Activated CD4-positive, alpha-beta T cell treated with anti-CD3 and anti-CD28 coated beads for 36 hours (primary cell): ENCODE results near the gene ARHGEF16. TPM values are rescaled to one million over a fixed set of nuclear protein-coding genes. Genes with fewer than 3 reads are reported as not detected.
A peak's percentile ranks its signal among the peaks of the same experiment; 100 is the strongest.

Source experiments
- ATAC-seq: fragments of 200-7000 bp; cut with Tn5 transposase; one replicate; pipeline ENCODE4 v1.10.0; 2021; ENCODE audit warnings: mild to moderate bottlenecking, moderate library complexity
- CTCF ChIA-PET: fragments of 350-600 bp; sonication (Branson Sonifier 250); formaldehyde crosslinking; loops from one replicate; lab custom pipeline; 2021; ENCODE audit warnings: antibody characterized with exemption; lab: Charles Lee
- POLR2A ChIA-PET: fragments of 350-600 bp; sonication (Branson Sonifier 250); formaldehyde crosslinking; loops from one replicate; lab custom pipeline; 2021; ENCODE audit warnings: antibody characterized with exemption, inconsistent platforms; lab: Charles Lee
- DNase-seq: peaks from one replicate; pipeline ENCODE4 v3.0.0-alpha.2; 2020
- H3K27ac Mint-ChIP-seq: one replicate; pipeline ENCODE4 v1.8.0; 2021; ENCODE audit warnings: mixed read lengths
- H3K27me3 Mint-ChIP-seq: one replicate; pipeline ENCODE4 v1.8.0; 2021; ENCODE audit warnings: mixed read lengths
- H3K36me3 Mint-ChIP-seq: one replicate; pipeline ENCODE4 v1.8.0; 2021; ENCODE audit warnings: low read depth, mixed read lengths
- H3K4me1 Mint-ChIP-seq: one replicate; pipeline ENCODE4 v1.8.0; 2021; ENCODE audit warnings: mixed read lengths
- H3K4me3 Mint-ChIP-seq: one replicate; pipeline ENCODE4 v1.8.0; 2021; ENCODE audit warnings: mild to moderate bottlenecking, moderate library complexity, mixed read lengths
- H3K9me3 Mint-ChIP-seq: one replicate; pipeline ENCODE4 v1.8.0; 2021; ENCODE audit warnings: low read depth, mixed read lengths
- intact Hi-C, 2 experiments: fragments of 100-400 bp; cut with DNase I in 1 of 2; cut with micrococcal nuclease in 1 of 2; formaldehyde crosslinking; loops; one replicate each; pipeline versions ENCODE4 v1.14.2 to v1.15.1; 2022 to 2024; cut with DNase I, micrococcal nuclease
- total RNA-seq, 2 experiments: library from RNA; stranded (reverse); gene quantifications; one replicate each; pipeline ENCODE4 v1.2.3, GENCODE V29; 2021

The ARHGEF16 gene
- total RNA-seq, 2 experiments from 2014 or later, result not detected

DNA sequence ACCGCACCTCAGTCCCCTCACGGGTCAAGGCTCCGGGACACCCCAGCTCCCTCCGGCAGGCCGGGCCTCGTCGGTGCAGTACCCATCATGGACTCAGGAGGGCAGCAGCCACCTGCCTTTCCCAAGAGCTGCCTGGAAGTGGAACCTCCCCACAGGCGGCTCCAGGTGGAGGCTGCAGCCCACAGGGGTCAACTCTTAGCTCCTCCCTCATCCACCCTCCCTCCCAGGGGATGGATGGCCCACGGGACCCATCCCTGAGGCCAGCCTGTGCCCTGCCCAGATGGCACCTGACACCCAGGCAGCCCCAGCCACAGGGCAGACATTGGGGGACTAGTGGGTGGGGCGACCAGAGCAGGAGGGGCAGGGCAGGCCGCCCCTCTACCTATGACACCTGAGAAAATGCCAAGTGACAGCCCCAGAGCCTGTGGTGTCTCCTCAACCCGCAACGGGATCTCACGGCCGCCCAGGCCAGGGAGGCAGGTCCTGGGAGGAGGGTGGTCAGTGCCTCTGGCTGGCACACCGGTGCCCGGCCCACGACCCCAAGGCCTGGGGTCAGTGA lies 1.2 kb upstream of the ARHGEF16 start:
- H3K36me3 Mint-ChIP-seq, result no peaks in the 10 kb centered on the region
- no peak overlapping the region for H3K4me3 Mint-ChIP-seq
- intact Hi-C loops, result loop anchor here (1.0 to 2.0 kb wide), 5 partner anchors 30 to 271 kb away; no protein-coding TSS in a partner anchor
- peaks cover 2% of the 10 kb centered on the region for H3K27me3 Mint-ChIP-seq
- H3K27ac Mint-ChIP-seq, result no peak overlapping the region
- CTCF ChIA-PET, result interaction anchor here (0.6 to 3.7 kb wide), 19 partner anchors 9 to 1038 kb away, joined by 3 to 32 read pairs (median 4); no protein-coding TSS in a partner anchor
- no peaks in the 10 kb centered on the region for H3K9me3 Mint-ChIP-seq
- peak; percentile 87 for DNase-seq
- H3K4me1 Mint-ChIP-seq, result peaks cover 3% of the 10 kb centered on the region
- peak; percentile 89 for ATAC-seq
- POLR2A ChIA-PET, result no interaction called here

DNA sequence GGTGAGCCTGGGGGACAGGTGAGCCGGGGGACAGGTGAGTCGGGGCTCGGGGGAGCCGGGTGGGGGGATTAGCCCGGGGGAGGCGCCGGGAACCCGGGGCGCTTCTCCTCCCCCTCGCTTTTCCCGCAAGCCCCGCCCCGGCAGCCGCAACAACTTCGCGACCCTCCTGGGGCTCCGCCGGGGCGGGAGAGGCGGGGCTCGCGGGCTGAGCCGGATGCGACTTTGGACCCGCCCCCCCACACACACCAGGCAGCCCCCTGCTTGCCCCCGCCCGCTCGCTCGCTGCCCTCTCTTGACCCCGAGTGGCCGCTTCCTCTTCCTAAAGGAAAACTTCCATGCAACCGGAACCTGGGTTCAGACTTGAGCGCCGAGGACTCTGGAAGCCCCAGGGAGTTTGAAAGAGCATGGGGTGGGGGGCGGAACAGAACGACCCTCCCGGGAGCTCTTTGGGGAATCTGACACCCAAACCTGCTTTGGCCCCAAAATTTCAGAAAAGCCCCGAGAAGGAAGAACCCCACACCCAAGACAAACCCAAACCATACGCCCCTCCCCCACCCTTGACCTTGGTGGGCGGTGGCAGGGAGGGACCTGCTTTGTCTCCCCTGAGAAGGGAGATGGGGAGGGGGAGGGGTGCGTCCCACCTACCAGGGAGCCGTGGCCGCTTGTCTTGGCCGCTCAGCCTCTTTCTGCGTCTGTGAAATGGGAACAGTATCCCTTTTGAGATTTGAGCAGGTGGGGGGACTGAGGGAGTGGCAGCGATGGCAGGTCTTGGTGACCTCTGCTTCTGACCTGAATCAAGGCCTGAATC lies 550 bp downstream of the ARHGEF16 start:
- POLR2A ChIA-PET, result no interaction called here
- peak overlapping the region; percentile 12 for H3K4me3 Mint-ChIP-seq
- CTCF ChIA-PET, result interaction anchor here (0.6 to 3.7 kb wide), 2 partner anchors 165 to 1075 kb away, joined by 4 to 32 read pairs; no protein-coding TSS in a partner anchor
- no peaks in the 10 kb centered on the region for H3K9me3 Mint-ChIP-seq
- no peak for DNase-seq
- peaks cover 2% of the 10 kb centered on the region for H3K27me3 Mint-ChIP-seq
- peaks cover 3% of the 10 kb centered on the region for H3K4me1 Mint-ChIP-seq
- no peaks in the 10 kb centered on the region for H3K36me3 Mint-ChIP-seq
- no peak for ATAC-seq
- intact Hi-C loops, result no loop called here
- H3K27ac Mint-ChIP-seq, result no peak overlapping the region

GRCh38 chr1:3455670-3456448 lies 1.4 kb downstream of the ARHGEF16 start:
- ChIA-PET POLR2A (no interaction called here), CTCF (interaction anchor here (3.7 kb wide), 1 partner anchor 164 kb away, joined by 32 read pairs; no protein-coding TSS in a partner anchor)
- DNase-seq, result no peak
- intact Hi-C loops, result no loop called here
- no peak for ATAC-seq
- Mint-ChIP-seq H3K27me3 (no peaks in the 10 kb centered on the region), H3K4me3 (peak overlapping the region; percentile 12), H3K4me1 (peaks cover 3% of the 10 kb centered on the region), H3K27ac (no peak overlapping the region), H3K9me3 (no peaks in the 10 kb centered on the region), H3K36me3 (no peaks in the 10 kb centered on the region)

GRCh38 chr1:3456449-3456963 lies 2.0 kb downstream of the ARHGEF16 start:
- Mint-ChIP-seq H3K27ac (no peak overlapping the region), H3K36me3 (no peaks in the 10 kb centered on the region), H3K4me3 (no peak overlapping the region), H3K27me3 (no peaks in the 10 kb centered on the region), H3K9me3 (no peaks in the 10 kb centered on the region), H3K4me1 (peaks cover 3% of the 10 kb centered on the region)
- ATAC-seq, result no peak
- ChIA-PET POLR2A (no interaction called here), CTCF (no interaction called here)
- intact Hi-C loops, result no loop called here
- DNase-seq, result no peak

DNA sequence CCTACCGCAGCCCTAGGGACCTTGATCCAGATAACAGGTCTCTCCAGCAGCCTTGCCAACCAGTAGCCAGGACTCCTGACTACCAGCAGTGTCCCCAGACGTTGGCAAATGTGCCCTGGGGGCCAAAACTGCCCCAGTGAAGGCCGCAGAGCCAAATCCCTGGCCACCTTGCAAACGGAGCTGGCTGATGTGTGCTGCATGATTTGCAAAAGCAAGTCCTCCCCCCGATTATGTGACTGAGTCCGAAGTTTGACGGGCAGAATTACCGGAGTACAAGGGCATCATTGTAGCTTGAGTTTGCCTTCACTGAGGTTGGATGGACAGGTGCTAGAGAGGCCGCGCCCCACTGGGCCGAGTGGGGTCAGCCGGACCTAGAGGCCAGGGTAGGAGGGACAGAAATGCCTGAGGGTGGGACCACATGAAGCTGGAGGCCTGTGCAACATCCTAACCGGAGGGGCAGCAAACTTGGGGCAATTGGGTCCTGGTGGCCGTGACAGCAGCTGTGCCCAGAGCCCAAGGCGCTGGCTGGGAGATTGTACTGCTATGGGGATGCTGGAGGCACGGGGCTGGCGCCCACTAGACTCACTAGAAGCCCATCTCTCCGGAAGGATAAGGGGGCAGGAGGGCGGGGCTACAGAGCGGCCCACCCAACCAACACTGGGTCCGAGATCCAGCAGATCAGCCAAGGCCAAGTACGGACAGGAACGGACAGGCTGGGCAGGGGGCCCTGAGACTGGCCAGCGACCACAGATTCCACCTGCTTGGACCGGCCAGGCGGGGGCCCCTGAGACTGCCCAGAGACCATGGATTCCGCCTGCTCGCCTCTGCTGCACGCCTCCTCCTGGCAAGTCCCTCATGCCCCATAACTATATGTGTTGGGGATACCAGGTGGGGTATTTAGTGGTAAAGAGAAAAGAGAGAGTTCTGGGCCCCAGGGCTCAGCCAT lies 2.8 kb downstream of the ARHGEF16 start:
- no peak for ATAC-seq
- Mint-ChIP-seq H3K9me3 (no peaks in the 10 kb centered on the region), H3K4me1 (peaks cover 3% of the 10 kb centered on the region), H3K36me3 (no peaks in the 10 kb centered on the region), H3K4me3 (no peak overlapping the region), H3K27ac (no peak overlapping the region), H3K27me3 (no peaks in the 10 kb centered on the region)
- POLR2A ChIA-PET, result no interaction called here
- no peak for DNase-seq
- intact Hi-C loops, result no loop called here
- CTCF ChIA-PET, result no interaction called here

- no peak overlapping the region for H3K4me3 Mint-ChIP-seq
- CTCF ChIA-PET, result no interaction called here
- H3K36me3 Mint-ChIP-seq, result no peaks in the 10 kb centered on the region
These were observed 3.7 kb downstream of the ARHGEF16 start for GRCh38 chr1:3457910-3458883.

DNA sequence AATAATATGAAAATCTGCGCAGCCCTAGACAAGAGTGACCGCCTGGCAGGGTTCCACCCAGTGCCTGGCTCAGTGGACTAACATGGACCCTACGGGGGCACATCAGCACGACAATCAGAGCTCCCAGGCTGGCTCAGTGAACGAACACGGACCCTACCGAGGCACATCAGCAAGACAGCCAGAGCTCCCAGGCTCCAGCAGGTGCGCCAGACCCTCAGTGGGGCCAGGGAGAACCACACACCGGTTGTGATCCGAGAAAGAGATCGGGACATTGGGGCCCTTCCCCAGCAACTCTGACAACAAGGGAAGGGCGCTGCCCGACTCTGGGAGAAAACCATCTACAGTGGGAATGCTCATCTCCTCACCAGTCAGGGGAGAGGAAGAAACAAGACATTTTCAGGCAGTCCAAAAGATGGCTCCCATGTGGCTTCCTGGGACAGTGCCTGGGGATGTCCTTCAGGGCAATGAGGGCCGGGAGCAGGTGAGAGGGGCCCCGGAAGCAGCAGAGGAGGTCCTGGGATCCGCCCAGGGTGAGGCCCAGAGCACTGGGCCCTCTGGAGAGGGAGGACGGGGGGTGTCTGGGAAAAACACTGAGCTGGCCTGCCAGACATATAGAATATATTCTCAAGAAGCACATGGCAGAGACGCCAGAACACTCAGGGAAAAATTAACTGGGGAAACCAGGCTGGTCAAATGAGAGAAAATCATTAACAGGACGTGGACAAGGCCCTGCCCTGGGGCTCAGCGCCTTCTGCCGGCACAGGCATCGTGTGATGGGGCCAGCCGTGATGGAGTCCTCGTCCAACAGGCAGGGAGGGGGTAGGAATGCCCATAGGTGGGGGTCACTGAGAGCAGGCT lies 4.8 kb downstream of the ARHGEF16 start:
- H3K36me3 Mint-ChIP-seq, result no peaks in the 10 kb centered on the region
- ATAC-seq (no peak), DNase-seq (no peak)
- H3K9me3 Mint-ChIP-seq, result no peaks in the 10 kb centered on the region
- H3K4me1 Mint-ChIP-seq, result peaks cover 2% of the 10 kb centered on the region
- ChIA-PET CTCF (interaction anchor here (0.6 kb wide), 1 partner anchor 979 kb away, joined by 3 read pairs; no protein-coding TSS in a partner anchor), POLR2A (no interaction called here)
- H3K4me3 Mint-ChIP-seq, result no peak overlapping the region
- no peaks in the 10 kb centered on the region for H3K27me3 Mint-ChIP-seq
- intact Hi-C loops, result no loop called here
- no peak overlapping the region for H3K27ac Mint-ChIP-seq

More at GRCh38 chr1:3457910-3458883, 3.7 kb downstream of the ARHGEF16 start:
- H3K9me3 Mint-ChIP-seq, result no peaks in the 10 kb centered on the region
- ATAC-seq (no peak), DNase-seq (no peak)
- intact Hi-C loops, result no loop called here
- H3K27me3 Mint-ChIP-seq, result no peaks in the 10 kb centered on the region
- peaks cover 3% of the 10 kb centered on the region for H3K4me1 Mint-ChIP-seq
- no peak overlapping the region for H3K27ac Mint-ChIP-seq
- POLR2A ChIA-PET, result no interaction called here

GRCh38 chr1:3459940-3460671 lies 5.6 kb downstream of the ARHGEF16 start:
- intact Hi-C loops, result no loop called here
- ChIA-PET CTCF (interaction anchor here (0.6 kb wide), 1 partner anchor 980 kb away, joined by 3 read pairs; no protein-coding TSS in a partner anchor), POLR2A (no interaction called here)
- DNase-seq, result no peak
- ATAC-seq, result no peak
- H3K4me1 Mint-ChIP-seq, result no peaks in the 10 kb centered on the region
- H3K4me3 Mint-ChIP-seq, result no peak overlapping the region
- no peak overlapping the region for H3K27ac Mint-ChIP-seq
- no peaks in the 10 kb centered on the region for H3K27me3 Mint-ChIP-seq
- H3K9me3 Mint-ChIP-seq, result no peaks in the 10 kb centered on the region
- H3K36me3 Mint-ChIP-seq, result no peaks in the 10 kb centered on the region

GRCh38 chr1:3460672-3461131 lies 6.2 kb downstream of the ARHGEF16 start:
- no peak overlapping the region for H3K4me3 Mint-ChIP-seq
- intact Hi-C loops, result no loop called here
- CTCF ChIA-PET, result no interaction called here
- POLR2A ChIA-PET, result no interaction called here
- H3K4me1 Mint-ChIP-seq, result no peaks in the 10 kb centered on the region
- DNase-seq (no peak), ATAC-seq (no peak)
- H3K27me3 Mint-ChIP-seq, result no peaks in the 10 kb centered on the region
- no peaks in the 10 kb centered on the region for H3K9me3 Mint-ChIP-seq
- no peak overlapping the region for H3K27ac Mint-ChIP-seq
- no peaks in the 10 kb centered on the region for H3K36me3 Mint-ChIP-seq
